Body of pancreas (tissue), 4 donors: ENCODE measurements around the gene PFKFB3.

Source experiments
- CTCF ChIP-seq, 7 experiments: fragments of 450-650 bp in 4 of 7; fragments of 200-600 bp in 3 of 7; sonication (generic) in 3 of 7; IDR thresholded peaks; one replicate each; pipeline ENCODE4 v1.5.1; 2016 to 2019; ENCODE audit warnings: antibody characterized with exemption in 7 of 7
- POLR2A ChIP-seq, 3 donors: fragments of 450-650 bp; IDR thresholded peaks; one replicate each; pipeline ENCODE4 v1.6.1; 2016; ENCODE audit warnings: antibody characterized with exemption in 3 of 3, mild to moderate bottlenecking in 2 of 3

GRCh38 chr10:6300106-6300783 is 97.5 kb downstream of the PFKFB3 start:
- no peak for TF ChIP-seq CTCF (IDR thresholded peaks at IDR 0.05)
- TF ChIP-seq POLR2A (IDR thresholded peaks at IDR 0.05), result peak in 1 of 3 donors; percentile 31
